H1 (cell line): ENCODE data around the gene ANP32B. TPM values are rescaled to one million over a fixed set of nuclear protein-coding genes. Genes with fewer than 3 reads are reported as not detected.

Source experiments
- CEBPB ChIP-seq: IDR thresholded peaks from 2 replicates; pipeline ENCODE4 v1.6.1; 2012; ENCODE audit warnings: low read depth, low read length
- CHD7 ChIP-seq: fragments of 300-600 bp; sonication (generic); IDR thresholded peaks from 2 replicates; pipeline ENCODE4 v1.7.1; 2012; ENCODE audit warnings: low read length, moderate library complexity, mild to moderate bottlenecking, inconsistent platforms; ENCODE audit not compliant: insufficient replicate concordance
- CTCF ChIP-seq, 3 experiments: IDR thresholded peaks; 1 replicate in 2 of 3; 2 replicates in 1 of 3; pipeline versions ENCODE4 v1.5.1 to v1.6.1; 2011; ENCODE audit warnings: low read length in 3 of 3, mild to moderate bottlenecking in 3 of 3, inconsistent platforms in 2 of 3, low read depth in 1 of 3, moderate library complexity in 1 of 3; ENCODE audit not compliant: insufficient read depth in 1 of 3; ENCODE audit errors: control extremely low read depth in 1 of 3
- EP300 ChIP-seq, 2 experiments: IDR thresholded peaks; 1 replicate in 1 of 2; 2 replicates in 1 of 2; pipeline ENCODE4 v1.6.1; 2011 to 2012; ENCODE audit warnings: low read depth in 2 of 2, low read length in 2 of 2, mild to moderate bottlenecking in 2 of 2, borderline replicate concordance in 1 of 2, inconsistent platforms in 1 of 2, moderate library complexity in 1 of 2
- KDM1A ChIP-seq: fragments of 200-600, 300-600 bp; sonication (generic); IDR thresholded peaks from 2 replicates; pipeline ENCODE4 v1.7.1; 2016; ENCODE audit warnings: mild to moderate bottlenecking, low read length, borderline replicate concordance
- RAD21 ChIP-seq, 2 experiments: IDR thresholded peaks in 1 of 2; conservative IDR thresholded peaks in 1 of 2; 2 replicates each; pipeline ENCODE4 v1.6.1; 2011; ENCODE audit warnings: low read depth in 2 of 2, low read length in 2 of 2, improper control_type of control experiment in 1 of 2, inconsistent platforms in 1 of 2, mild to moderate bottlenecking in 1 of 2, moderate library complexity in 1 of 2
- RBBP5 ChIP-seq: IDR thresholded peaks from 2 replicates; pipeline ENCODE4 v1.7.1; 2012; ENCODE audit warnings: low read depth, mild to moderate bottlenecking, inconsistent platforms, low read length, moderate library complexity, borderline replicate concordance
- polyA plus RNA-seq, 7 experiments: library from polyadenylated mRNA; depleted of rRNA in 3 of 7; stranded (reverse) in 5 of 7; unstranded in 2 of 7; fragments of >200 nt in 5 of 7; fragments of 200-250 nt in 2 of 7; gene quantifications; 1 replicate in 5 of 7; 2 replicates in 1 of 7; 4 replicates in 1 of 7; pipeline versions ENCODE4 v1.2.1 to v1.2.3, GENCODE V29; 2011 to 2013; ENCODE audit warnings: missing spikeins in 2 of 7, mixed read lengths in 2 of 7
- total RNA-seq: library from RNA; stranded (reverse); fragmentation: NEBNext Ultra II Directional; extraction: Animal tissue kit (Norgen Biotek cat#: 25700); gene quantifications from 2 replicates; pipeline ENCODE4 v1.2.1, GENCODE V29; 2021

ANP32B gene
- total and polyA plus RNA-seq, 2 of the 8 experiments (the other 6 are each of a cell fraction or from before 2014, with no cell fraction given), result 7.6 to 88.1 TPM

- TF ChIP-seq CHD7 (no peak), RAD21 (IDR thresholded peaks at IDR 0.05 in 1 of 2, conservative IDR thresholded peaks at IDR 0.05 in 1 of 2; ENCODE audit: low read depth in 2 of 2, low read length in 2 of 2) (no peak), CEBPB (no peak), EP300 (IDR thresholded peaks at IDR 0.05; ENCODE audit: borderline replicate concordance in 1 of 2, low read depth in 2 of 2, low read length in 2 of 2) (no peak), CTCF (IDR thresholded peaks at IDR 0.05; ENCODE audit: control extremely low read depth in 1 of 3, insufficient read depth in 1 of 3, low read depth in 1 of 3, low read length in 3 of 3) (no peak), RBBP5 (peak; percentile 54; the same call in 1 of the 2 replicates), KDM1A (no peak)
These were observed 547 bp downstream of the ANP32B start (continued) for GRCh38 chr9:97983589-97984187.
